K562 (cell line): ENCODE data around the gene EPHA10. TPM values are rescaled to one million over a fixed set of nuclear protein-coding genes. Genes with fewer than 3 reads are reported as not detected.
A peak's percentile ranks its signal among the peaks of the same experiment; 100 is the strongest.

Source experiments
- ATAC-seq: fragments of 200-7000 bp; cut with Tn5 transposase; 3 replicates; pipeline ENCODE4 v1.9.1; 2020; ENCODE audit warnings: moderate library complexity
- BruUV-seq: library from RNA; stranded (reverse); fragments of 400-500 nt; replicated peaks from 2 replicates; lab custom pipeline; 2021; lab: Mats Ljungman, UMichigan
- CTCF ChIA-PET: fragments of 300-600 bp; formaldehyde crosslinking; extraction: SDS; loops from one replicate; lab custom pipeline; 2021; ENCODE audit warnings: low intra/inter-chr PET ratio; lab: Yijun Ruan, JAX
- POLR2A ChIA-PET: fragments of 300-600, 350-650 bp; sonication (Branson Sonifier 250); formaldehyde crosslinking; extraction: SDS; loops from one replicate; lab custom pipeline; 2021; ENCODE audit warnings: antibody characterized with exemption, inconsistent platforms; lab: Yijun Ruan, JAX
- DNase-seq, 4 experiments: peaks; one replicate each; pipeline versions ENCODE4 v3.0.0 to v3.0.0-alpha.2; 2011 to 2018; ENCODE audit warnings: low spot score in 3 of 4, mixed read lengths in 3 of 4; ENCODE audit errors: extremely low read depth in 1 of 4
- FAIRE-seq: peaks from 2 replicates; lab custom pipeline; 2011; peaks lifted over from hg19 to GRCh38; lab: Jason Lieb, UNC
- H2AFZ ChIP-seq: 2 replicates; pipeline ENCODE4 v1.6.0; 2011; ENCODE audit warnings: low read depth, low read length, control low read depth, inconsistent platforms
- H3K27ac ChIP-seq: fragments of 200-600 bp; 3 replicates; pipeline ENCODE4 v1.8.0; 2011; ENCODE audit warnings: low read depth, mild to moderate bottlenecking, control low read depth, inconsistent platforms, low read length, moderate library complexity, mixed read lengths; ENCODE audit errors: extremely low read depth
- H3K27me3 ChIP-seq, 2 experiments: fragments of 300-600 bp in 1 of 2; 2 replicates in 1 of 2; 3 replicates in 1 of 2; pipeline versions ENCODE4 v1.6.0 to v1.8.0; 2011; ENCODE audit warnings: inconsistent platforms in 2 of 2, low read length in 2 of 2, mild to moderate bottlenecking in 1 of 2, mixed read lengths in 1 of 2, moderate library complexity in 1 of 2; ENCODE audit not compliant: control insufficient read depth in 2 of 2, insufficient read depth in 2 of 2
- H3K36me3 ChIP-seq: fragments of 300-600 bp; 3 replicates; pipeline ENCODE4 v1.8.0; 2011; ENCODE audit warnings: mild to moderate bottlenecking, low read length, inconsistent platforms; ENCODE audit not compliant: control insufficient read depth, insufficient read depth
- H3K4me1 ChIP-seq, 2 experiments: fragments of 200-600 bp in 1 of 2; replicated peaks in 1 of 2; 2 replicates in 1 of 2; 3 replicates in 1 of 2; pipeline versions ENCODE4 v1.5.1 to v1.8.0; 2011; ENCODE audit warnings: inconsistent platforms in 2 of 2, low read length in 2 of 2, mild to moderate bottlenecking in 1 of 2, mixed read lengths in 1 of 2, moderate library complexity in 1 of 2; ENCODE audit not compliant: control insufficient read depth in 2 of 2, insufficient read depth in 2 of 2
- H3K4me2 ChIP-seq: 2 replicates; pipeline ENCODE4 v1.6.1; 2011; ENCODE audit warnings: low read length, control low read depth, inconsistent platforms, mixed read lengths; ENCODE audit not compliant: insufficient read depth
- H3K4me3 ChIP-seq: fragments of 200-600 bp; sonication (generic), shearing (Covaris generic); 2 replicates; pipeline ENCODE4 v1.5.1; 2016; ENCODE audit warnings: control low read depth, inconsistent platforms
- H3K79me2 ChIP-seq: fragments of 200-600 bp; 3 replicates; pipeline ENCODE4 v1.8.0; 2011; ENCODE audit warnings: low read length, inconsistent platforms; ENCODE audit not compliant: control insufficient read depth, insufficient read depth
- H3K9ac ChIP-seq, 2 experiments: 2 replicates each; pipeline versions ENCODE4 v1.6.0 to v1.6.1; 2011; ENCODE audit warnings: low read depth in 2 of 2, low read length in 2 of 2, control low read depth in 1 of 2, inconsistent platforms in 1 of 2, mild to moderate bottlenecking in 1 of 2, mixed read lengths in 1 of 2; ENCODE audit not compliant: insufficient read depth in 1 of 2
- H3K9me1 ChIP-seq: one replicate; pipeline ENCODE4 v1.6.0; 2011; ENCODE audit warnings: inconsistent platforms, mild to moderate bottlenecking, low read length, moderate library complexity; ENCODE audit not compliant: control insufficient read depth, insufficient read depth
- H3K9me3 ChIP-seq: replicated peaks from 2 replicates; pipeline ENCODE4 v1.5.1; 2011; ENCODE audit warnings: low read depth, low read length, inconsistent platforms; ENCODE audit not compliant: control insufficient read depth, insufficient read depth
- H4K20me1 ChIP-seq: replicated peaks from 2 replicates; pipeline ENCODE4 v1.6.1; 2011; ENCODE audit warnings: low read length, inconsistent platforms, mixed read lengths; ENCODE audit not compliant: control insufficient read depth, insufficient read depth
- NFIC ChIP-seq: fragments of 450-650 bp; IDR thresholded peaks from 2 replicates; pipeline ENCODE4 v1.6.1; 2017; ENCODE audit warnings: mild to moderate bottlenecking, inconsistent platforms
- WGBS: fragments of 100-300 bp; shearing (Covaris generic); methylation state at CpG from one replicate; pipeline ENCODE4 v1.1.6; 2016; ENCODE audit warnings: low coverage, mixed read lengths; ENCODE audit not compliant: insufficient coverage; ENCODE audit errors: missing lambda C conversion rate; 5-methylcytosine and 5-hydroxymethylcytosine counted together
- in situ Hi-C: fragments of 300-500 bp; cut with MboI; formaldehyde crosslinking; loops from 4 replicates; pipeline ENCODE4 v1.15.0; 2018; ENCODE audit warnings: inconsistent platforms, mixed read lengths
- intact Hi-C: fragments of 100-400 bp; cut with micrococcal nuclease; formaldehyde crosslinking; loops from 2 replicates; pipeline ENCODE4 v1.14.2; 2022
- polyA plus RNA-seq, 8 experiments: library from polyadenylated mRNA; depleted of rRNA in 4 of 8; stranded (reverse) in 5 of 8; unstranded in 3 of 8; fragments of >200 nt; fragmentation: Nextera tagmentation in 2 of 8; fragmentation: Illumina TruSeq in 1 of 8; extraction: Ambion mirVana in 2 of 8; extraction: Trizol in 1 of 8; gene quantifications; 2 replicates each; pipeline versions ENCODE4 v1.2.1 to v1.2.3, GENCODE V29; 2011 to 2014; ENCODE audit warnings: inconsistent platforms in 1 of 8, missing spikeins in 1 of 8
- total RNA-seq, 7 experiments: library from RNA; depleted of rRNA in 6 of 7; stranded (reverse); fragments of >200 nt in 6 of 7; fragmentation: Illumina TruSeq in 2 of 7; extraction: Trizol in 2 of 7; gene quantifications; 2 replicates each; pipeline versions ENCODE4 v1.2.1 to v1.2.3, GENCODE V29; 2011 to 2021; ENCODE audit warnings: low replicate concordance in 1 of 7
- TF ChIP-seq, protein P1 (sequence below): fragments of 450-650 bp; formaldehyde crosslinking; IDR thresholded peaks from 2 replicates; pipeline ENCODE4 v1.4.0; 2020; ENCODE audit warnings: mild to moderate bottlenecking

The EPHA10 gene
- total and polyA plus RNA-seq, 9 of the 15 experiments (the other 6 are each of a cell fraction or from before 2014, with no cell fraction given): 0.03 TPM; not detected in 8

DNA sequence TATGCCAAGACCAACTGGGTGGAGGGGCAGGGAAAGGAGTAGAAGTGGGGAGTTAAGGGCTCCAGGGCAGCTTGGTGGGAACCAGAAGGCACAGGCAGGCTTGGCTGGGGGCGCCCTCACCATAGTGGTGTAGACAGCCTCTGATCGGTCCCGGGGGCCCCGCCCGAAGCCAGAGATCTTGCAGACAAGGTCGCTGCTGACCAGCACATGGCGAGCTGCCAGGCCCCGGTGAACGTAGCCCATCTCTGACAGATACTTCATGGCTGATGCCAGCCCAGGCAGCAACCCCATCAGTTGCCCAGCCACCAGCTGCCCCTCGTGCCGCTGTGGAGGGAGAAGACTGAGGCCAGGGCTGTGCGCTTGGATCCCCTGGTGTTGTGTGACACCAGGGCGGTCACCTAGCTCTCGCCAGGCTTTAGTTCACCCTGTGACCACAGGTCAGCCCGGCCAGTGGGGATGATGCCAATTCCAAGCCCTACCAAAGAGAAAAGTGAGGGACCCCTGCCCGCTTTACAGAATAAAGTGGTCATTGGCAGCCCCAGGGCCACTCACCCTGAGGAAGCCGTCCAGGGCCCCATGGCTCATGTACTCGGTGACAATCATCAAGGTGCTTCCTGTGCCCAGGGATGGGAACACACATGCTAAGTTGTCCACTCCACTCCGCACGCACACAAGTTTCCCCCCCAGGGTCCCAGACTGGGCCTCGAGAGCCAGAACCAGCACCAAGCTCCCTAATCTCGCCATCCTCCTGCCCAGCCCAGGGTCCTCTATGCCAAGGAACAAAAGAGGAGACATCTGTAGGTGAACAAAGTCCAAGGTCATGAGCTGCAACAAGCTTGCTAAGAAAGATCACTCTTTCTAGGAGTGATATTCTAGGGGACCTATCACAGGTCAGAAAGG lies 44.4 kb downstream of the EPHA10 start:
- WGBS: 22% methylated on average over 22 of the region's 22 CpGs
- FAIRE-seq (no peak), ATAC-seq (no peak)

More for the DNA sequence above, 44.4 kb downstream of the EPHA10 start:
- H4K20me1 ChIP-seq: peaks cover 13% of the 10 kb centered on the region
- intact Hi-C loops: no loop called here
- H3K9me3 ChIP-seq: no peaks in the 10 kb centered on the region
- no peaks in the 10 kb centered on the region for H3K36me3 ChIP-seq
- CTCF ChIA-PET: no interaction called here
- no peaks in the 10 kb centered on the region for H3K9me1 ChIP-seq
- no peak overlapping the region for H3K4me2 ChIP-seq
- H3K27ac ChIP-seq: no peak overlapping the region
- H3K4me1 ChIP-seq: peaks cover 6 to 34% of the 10 kb centered on the region in 2 experiments
- no peak overlapping the region for H3K9ac ChIP-seq
- H3K79me2 ChIP-seq: no peaks in the 10 kb centered on the region
- TF ChIP-seq, protein P1, sequence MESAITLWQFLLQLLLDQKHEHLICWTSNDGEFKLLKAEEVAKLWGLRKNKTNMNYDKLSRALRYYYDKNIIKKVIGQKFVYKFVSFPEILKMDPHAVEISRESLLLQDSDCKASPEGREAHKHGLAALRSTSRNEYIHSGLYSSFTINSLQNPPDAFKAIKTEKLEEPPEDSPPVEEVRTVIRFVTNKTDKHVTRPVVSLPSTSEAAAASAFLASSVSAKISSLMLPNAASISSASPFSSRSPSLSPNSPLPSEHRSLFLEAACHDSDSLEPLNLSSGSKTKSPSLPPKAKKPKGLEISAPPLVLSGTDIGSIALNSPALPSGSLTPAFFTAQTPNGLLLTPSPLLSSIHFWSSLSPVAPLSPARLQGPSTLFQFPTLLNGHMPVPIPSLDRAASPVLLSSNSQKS: no peak
- peak; percentile 48 for TF ChIP-seq NFIC
- TF ChIP-seq, all 486 proteins: peak for 1
- BruUV-seq: no TSS peak
- no peak overlapping the region for H2AFZ ChIP-seq
- H3K4me3 ChIP-seq: no peak overlapping the region
- peak in 2 of 4 experiments; percentile 47 to 48 for DNase-seq
- peaks cover 31 to 58% of the 10 kb centered on the region in 2 experiments for H3K27me3 ChIP-seq
- in situ Hi-C loops: no loop called here
- POLR2A ChIA-PET: interaction anchor here (0.5 to 1.2 kb wide), 6 partner anchors 11 to 292 kb away, joined by 3 to 6 read pairs (median 3); no protein-coding TSS in a partner anchor
